B cell (primary cell): ENCODE results near the gene KCNT2.

Experiments used
- EZH2 ChIP-seq: IDR thresholded peaks from 2 replicates; pipeline ENCODE4 v1.6.1; 2012; ENCODE audit warnings: borderline replicate concordance, low read depth, mild to moderate bottlenecking, moderate library complexity, low read length; ENCODE audit not compliant: insufficient read depth, poor library complexity, severe bottlenecking
- TF ChIP-seq, protein P1 (sequence below): fragments of 200-600 bp; IDR thresholded peaks from one replicate; pipeline ENCODE4 v1.8.0; 2022; ENCODE audit warnings: antibody characterized with exemption, mild to moderate bottlenecking

DNA sequence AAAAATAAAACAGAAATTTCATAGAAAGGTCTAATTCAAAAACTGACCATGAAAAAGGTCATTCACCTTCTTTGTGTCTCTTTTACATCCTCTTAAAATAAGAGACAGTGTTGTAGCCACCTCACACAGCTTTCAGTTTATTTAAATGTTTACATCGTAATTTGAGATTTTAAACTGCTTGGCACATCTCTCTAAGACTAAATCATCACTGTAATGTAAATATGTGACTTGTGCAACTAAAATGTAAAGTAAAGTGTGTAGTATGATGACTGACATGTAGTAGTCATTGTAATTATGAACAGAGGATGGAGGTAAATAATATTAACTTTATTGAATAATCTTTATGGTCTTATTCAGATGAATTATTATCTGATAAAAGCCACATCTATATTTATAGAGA, 283.9 kb downstream of the KCNT2 start:
- TF ChIP-seq, protein P1, sequence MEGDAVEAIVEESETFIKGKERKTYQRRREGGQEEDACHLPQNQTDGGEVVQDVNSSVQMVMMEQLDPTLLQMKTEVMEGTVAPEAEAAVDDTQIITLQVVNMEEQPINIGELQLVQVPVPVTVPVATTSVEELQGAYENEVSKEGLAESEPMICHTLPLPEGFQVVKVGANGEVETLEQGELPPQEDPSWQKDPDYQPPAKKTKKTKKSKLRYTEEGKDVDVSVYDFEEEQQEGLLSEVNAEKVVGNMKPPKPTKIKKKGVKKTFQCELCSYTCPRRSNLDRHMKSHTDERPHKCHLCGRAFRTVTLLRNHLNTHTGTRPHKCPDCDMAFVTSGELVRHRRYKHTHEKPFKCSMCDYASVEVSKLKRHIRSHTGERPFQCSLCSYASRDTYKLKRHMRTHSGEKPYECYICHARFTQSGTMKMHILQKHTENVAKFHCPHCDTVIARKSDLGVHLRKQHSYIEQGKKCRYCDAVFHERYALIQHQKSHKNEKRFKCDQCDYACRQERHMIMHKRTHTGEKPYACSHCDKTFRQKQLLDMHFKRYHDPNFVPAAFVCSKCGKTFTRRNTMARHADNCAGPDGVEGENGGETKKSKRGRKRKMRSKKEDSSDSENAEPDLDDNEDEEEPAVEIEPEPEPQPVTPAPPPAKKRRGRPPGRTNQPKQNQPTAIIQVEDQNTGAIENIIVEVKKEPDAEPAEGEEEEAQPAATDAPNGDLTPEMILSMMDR, result no peak
- TF ChIP-seq EZH2, result no peak
